HepG2 (cell line): Measurements from ENCODE around the gene UGT3A2. TPM values are rescaled to one million over a fixed set of nuclear protein-coding genes. Genes with fewer than 3 reads are reported as not detected.

Experiments
- ATAC-seq: fragments of 200-7000 bp; cut with Tn5 transposase; 3 replicates; pipeline ENCODE4 v1.9.1; 2020; ENCODE audit warnings: mild to moderate bottlenecking, moderate library complexity
- BruUV-seq: library from RNA; stranded (reverse); fragments of 400-500 nt; replicated peaks from 2 replicates; lab custom pipeline; 2021; lab: Mats Ljungman, UMichigan
- CTCF ChIA-PET: fragments of 300-600 bp; formaldehyde crosslinking; extraction: SDS; loops from one replicate; lab custom pipeline; 2021; ENCODE audit warnings: low total read pairs, inconsistent platforms, low intra/inter-chr PET ratio; lab: Yijun Ruan, JAX
- POLR2A ChIA-PET: fragments of 350-600 bp; sonication (Branson Sonifier 250); formaldehyde crosslinking; loops from one replicate; lab custom pipeline; 2020; ENCODE audit warnings: antibody characterized with exemption, inconsistent platforms; lab: Yijun Ruan, JAX
- DNase-seq: peaks from one replicate; pipeline ENCODE4 v3.0.0-alpha.2; 2015; ENCODE audit warnings: low spot score
- FAIRE-seq: peaks from 3 replicates; lab custom pipeline; 2011; peaks lifted over from hg19 to GRCh38; lab: Jason Lieb, UNC
- H2AFZ ChIP-seq: one replicate; pipeline ENCODE4 v1.6.1; 2011; ENCODE audit warnings: low read length, inconsistent platforms
- H3K27ac ChIP-seq: fragments of 300-600 bp; 3 replicates; pipeline ENCODE4 v1.8.0; 2011; ENCODE audit warnings: mixed run types, mild to moderate bottlenecking, mixed read lengths, low read length, inconsistent platforms; ENCODE audit not compliant: insufficient read depth; ENCODE audit errors: extremely low read length
- H3K27me3 ChIP-seq, 2 experiments: fragments of 200-600 bp in 1 of 2; 2 replicates in 1 of 2; 3 replicates in 1 of 2; pipeline versions ENCODE4 v1.6.0 to v1.8.0; 2011; ENCODE audit warnings: low read length in 2 of 2, mild to moderate bottlenecking in 2 of 2, moderate library complexity in 2 of 2, inconsistent platforms in 1 of 2; ENCODE audit not compliant: insufficient read depth in 2 of 2, control insufficient read depth in 1 of 2
- H3K36me3 ChIP-seq, 2 experiments: fragments of 200-600 bp in 1 of 2; replicated peaks in 1 of 2; 2 replicates in 1 of 2; 3 replicates in 1 of 2; pipeline versions ENCODE4 v1.5.1 to v1.8.0; 2011; ENCODE audit warnings: low read length in 2 of 2, inconsistent platforms in 1 of 2; ENCODE audit not compliant: insufficient read depth in 2 of 2, control insufficient read depth in 1 of 2
- H3K4me1 ChIP-seq: 2 replicates; pipeline ENCODE4 v1.5.1; 2012; ENCODE audit warnings: low read length, inconsistent platforms; ENCODE audit not compliant: insufficient read depth
- H3K4me2 ChIP-seq: 2 replicates; pipeline ENCODE4 v1.6.0; 2011; ENCODE audit warnings: low read depth, low read length, inconsistent platforms
- H3K4me3 ChIP-seq, 3 experiments: fragments of 200-600 bp in 1 of 3; sonication (generic), shearing (Covaris generic) in 1 of 3; replicated peaks in 1 of 3; 2 replicates each; pipeline ENCODE4 v1.5.1; 2011 to 2016; ENCODE audit warnings: low read length in 3 of 3, inconsistent platforms in 2 of 3, low read depth in 2 of 3, mild to moderate bottlenecking in 2 of 3, control low read depth in 1 of 3, mixed read lengths in 1 of 3; ENCODE audit not compliant: insufficient read depth in 1 of 3
- H3K79me2 ChIP-seq: one replicate; pipeline ENCODE4 v1.6.1; 2011; ENCODE audit warnings: low read length, inconsistent platforms; ENCODE audit not compliant: insufficient read depth
- H3K9ac ChIP-seq: 2 replicates; pipeline ENCODE4 v1.6.0; 2011; ENCODE audit warnings: mild to moderate bottlenecking, low read depth, low read length, inconsistent platforms; ENCODE audit not compliant: insufficient read depth
- H3K9me3 ChIP-seq: 2 replicates; pipeline ENCODE4 v1.5.1; 2012; ENCODE audit warnings: mild to moderate bottlenecking, low read length
- H4K20me1 ChIP-seq: 2 replicates; pipeline ENCODE4 v1.6.0; 2011; ENCODE audit warnings: inconsistent platforms, mild to moderate bottlenecking, low read length, moderate library complexity; ENCODE audit not compliant: insufficient read depth
- CTCF ChIP-seq: sonication (generic); formaldehyde crosslinking; IDR thresholded peaks from 2 replicates; pipeline ENCODE4 v1.5.0; 2020; ENCODE audit warnings: mild to moderate bottlenecking, missing genetic modification reagents, moderate library complexity
- FOXA3 ChIP-seq: IDR thresholded peaks from 2 replicates; pipeline ENCODE4 v1.6.1; 2016; ENCODE audit warnings: missing genetic modification reagents, missing compliant biosample characterization
- SMAD3 ChIP-seq: sonication (generic); formaldehyde crosslinking; IDR thresholded peaks from 2 replicates; pipeline ENCODE4 v1.4.0; 2020; ENCODE audit warnings: missing genetic modification reagents
- STAG1 ChIP-seq: sonication (generic); formaldehyde crosslinking; IDR thresholded peaks from 2 replicates; pipeline ENCODE4 v1.4.0; 2020; ENCODE audit warnings: missing genetic modification reagents
- ZBTB21 ChIP-seq: sonication (generic); formaldehyde crosslinking; IDR thresholded peaks from 2 replicates; pipeline ENCODE4 v1.4.0; 2020; ENCODE audit warnings: missing genetic modification reagents
- ZBTB7A ChIP-seq: sonication (generic); formaldehyde crosslinking; IDR thresholded peaks from 2 replicates; pipeline ENCODE4 v1.8.0; 2022; ENCODE audit warnings: mild to moderate bottlenecking, missing genetic modification reagents
- ZNF274 ChIP-seq: sonication (generic); formaldehyde crosslinking; IDR thresholded peaks from 2 replicates; pipeline ENCODE4 v1.5.1; 2020; ENCODE audit warnings: mild to moderate bottlenecking, missing genetic modification reagents
- ZNF749 ChIP-seq: sonication (generic); formaldehyde crosslinking; IDR thresholded peaks from 2 replicates; pipeline ENCODE4 v1.8.0; 2022; ENCODE audit warnings: mild to moderate bottlenecking, missing genetic modification reagents, moderate library complexity, borderline replicate concordance
- ZNF883 ChIP-seq: sonication (generic); formaldehyde crosslinking; IDR thresholded peaks from 2 replicates; pipeline ENCODE4 v1.5.1; 2020; ENCODE audit warnings: mild to moderate bottlenecking, missing genetic modification reagents; ENCODE audit errors: not compliant biosample characterization
- WGBS: methylation state at CpG from one replicate; pipeline ENCODE4 v1.1.6; 2017; ENCODE audit warnings: low lambda C conversion rate; 5-methylcytosine and 5-hydroxymethylcytosine counted together
- in situ Hi-C: cut with HindIII; loops from 2 replicates; pipeline ENCODE4 v1.10.0; 2017; ENCODE audit warnings: low pct_unique_long_range_greater_than_20kb; ENCODE audit not compliant: extremely low pct_ligation_motif_present
- intact Hi-C: fragments of 100-400 bp; cut with micrococcal nuclease; formaldehyde crosslinking; loops from one replicate; pipeline ENCODE4 v1.10.0; 2022; ENCODE audit not compliant: unreplicated experiment
- polyA plus RNA-seq, 8 experiments: library from polyadenylated mRNA; depleted of rRNA in 3 of 8; stranded (reverse) in 7 of 8; unstranded in 1 of 8; fragments of >200 nt; fragmentation: Illumina TruSeq in 4 of 8; extraction: Trizol in 4 of 8; gene quantifications; 2 replicates each; pipeline versions ENCODE4 v1.2.1 to v1.2.3, GENCODE V29; 2011 to 2016; ENCODE audit warnings: low read depth in 4 of 8, missing spikeins in 1 of 8, mixed read lengths in 1 of 8; ENCODE audit not compliant: insufficient read depth in 1 of 8
- total RNA-seq, 5 experiments: library from RNA; depleted of rRNA; stranded (reverse); fragments of >200 nt; fragmentation: Illumina TruSeq; extraction: Trizol; gene quantifications; 2 replicates each; pipeline ENCODE4 v1.2.3, GENCODE V29; 2016; ENCODE audit warnings: low read depth in 1 of 5

UGT3A2 gene
- total and polyA plus RNA-seq, 2 of the 13 experiments (the other 11 are each of a cell fraction or from before 2014, with no cell fraction given) = not detected

DNA sequence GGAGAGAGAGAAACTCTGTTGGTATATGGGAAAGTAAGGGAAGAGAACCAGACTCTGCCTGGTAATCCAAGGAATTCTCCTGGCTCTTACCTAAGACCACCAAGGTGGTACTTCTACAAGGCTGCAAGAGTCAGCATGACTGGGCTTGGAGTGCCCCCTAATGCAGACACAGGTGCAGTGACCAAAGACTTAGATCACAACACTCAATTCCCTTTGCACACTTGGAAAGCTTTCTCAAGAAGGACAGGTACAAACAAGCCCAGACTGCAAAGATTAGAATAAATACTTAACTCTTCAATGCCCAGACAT lies 25.2 kb downstream of the UGT3A2 start:
- H2AFZ ChIP-seq = no peak overlapping the region
- H3K79me2 ChIP-seq = no peaks in the 10 kb centered on the region
- H3K36me3 ChIP-seq = no peaks in the 10 kb centered on the region
- CTCF ChIA-PET = no interaction called here
- H3K4me2 ChIP-seq = no peak overlapping the region
- FAIRE-seq = no peak
- no peaks in the 10 kb centered on the region; a peak in 1 of 5 replicates for H3K27me3 ChIP-seq
- no peak overlapping the region for H3K4me3 ChIP-seq
- intact Hi-C loops = no loop called here
- no peaks in the 10 kb centered on the region for H4K20me1 ChIP-seq
- in situ Hi-C loops = no loop called here
- no peak overlapping the region for H3K9ac ChIP-seq
- POLR2A ChIA-PET = no interaction called here
- no peak for DNase-seq
- H3K4me1 ChIP-seq = no peaks in the 10 kb centered on the region
- H3K9me3 ChIP-seq = no peaks in the 10 kb centered on the region
- no peak overlapping the region for H3K27ac ChIP-seq
- BruUV-seq = no TSS peak
- ATAC-seq = no peak; the same call in 2 of the 3 replicates
- peak; percentile 54 for TF ChIP-seq CTCF (CRISPR knock-in tag)
- TF ChIP-seq ZBTB21 = no peak
- TF ChIP-seq STAG1 = peak; percentile 49

- no peak for ATAC-seq
- Histone ChIP-seq H4K20me1 (no peaks in the 10 kb centered on the region), H3K4me1 (no peaks in the 10 kb centered on the region), H3K9me3 (no peaks in the 10 kb centered on the region)
- CTCF ChIA-PET = no interaction called here
- POLR2A ChIA-PET = no interaction called here
- intact Hi-C loops = no loop called here
- TF ChIP-seq ZBTB7A (CRISPR knock-in tag) = no peak
- TF ChIP-seq ZNF883 (CRISPR knock-in tag) = no peak
- no peak for TF ChIP-seq ZNF274 (CRISPR knock-in tag)
- no peak for TF ChIP-seq FOXA3 (CRISPR knock-in tag)
- TF ChIP-seq ZNF749 (CRISPR knock-in tag) = no peak
- TF ChIP-seq SMAD3 (CRISPR knock-in tag) = no peak
- TF ChIP-seq, all 625 proteins: peak for 0
- 14% methylated on average over 3 of the region's 3 CpGs for WGBS
- DNase-seq (peak; percentile 5), FAIRE-seq (no peak)
- H3K36me3 ChIP-seq = no peaks in the 10 kb centered on the region
- no peaks in the 10 kb centered on the region; a peak in 1 of 5 replicates for H3K27me3 ChIP-seq
- H3K9ac ChIP-seq = no peak overlapping the region
- BruUV-seq = no TSS peak
- H3K4me2 ChIP-seq = no peak overlapping the region
- no peak overlapping the region for H3K27ac ChIP-seq
- no peak overlapping the region for H2AFZ ChIP-seq
- no peak overlapping the region for H3K4me3 ChIP-seq
- in situ Hi-C loops = no loop called here
- H3K79me2 ChIP-seq = no peaks in the 10 kb centered on the region
These were observed 25.8 kb downstream of the UGT3A2 start for GRCh38 chr5:36040651-36041536.
